GM10248 (cell line): ENCODE results near the gene CENPC.
"Not testable (repeated sequence)": the region's sequence is repeated elsewhere in the genome, so short reads cannot be mapped to it uniquely, and the experiment has no call there.

Experiments
- CTCF ChIA-PET: fragments of 300-600 bp; sonication (Branson Sonifier 250); formaldehyde crosslinking; extraction: SDS; loops from one replicate; lab custom pipeline; 2021; ENCODE audit warnings: antibody characterized with exemption; lab: Yijun Ruan, JAX
- POLR2A ChIA-PET: fragments of 350-650 bp; sonication (Branson Sonifier 250); formaldehyde crosslinking; extraction: SDS; loops from one replicate; lab custom pipeline; 2020; ENCODE audit warnings: antibody characterized with exemption; lab: Yijun Ruan, JAX
- DNase-seq: peaks from one replicate; pipeline ENCODE4 v3.0.0; 2012; ENCODE audit errors: extremely low spot score
- TF ChIP-seq, protein P1 (sequence below): IDR thresholded peaks from 2 replicates; pipeline ENCODE4 v1.5.1; 2012; ENCODE audit warnings: mild to moderate bottlenecking, low read depth; ENCODE audit errors: extremely low read depth, missing control alignments, control extremely low read depth

The CENPC gene

DNA sequence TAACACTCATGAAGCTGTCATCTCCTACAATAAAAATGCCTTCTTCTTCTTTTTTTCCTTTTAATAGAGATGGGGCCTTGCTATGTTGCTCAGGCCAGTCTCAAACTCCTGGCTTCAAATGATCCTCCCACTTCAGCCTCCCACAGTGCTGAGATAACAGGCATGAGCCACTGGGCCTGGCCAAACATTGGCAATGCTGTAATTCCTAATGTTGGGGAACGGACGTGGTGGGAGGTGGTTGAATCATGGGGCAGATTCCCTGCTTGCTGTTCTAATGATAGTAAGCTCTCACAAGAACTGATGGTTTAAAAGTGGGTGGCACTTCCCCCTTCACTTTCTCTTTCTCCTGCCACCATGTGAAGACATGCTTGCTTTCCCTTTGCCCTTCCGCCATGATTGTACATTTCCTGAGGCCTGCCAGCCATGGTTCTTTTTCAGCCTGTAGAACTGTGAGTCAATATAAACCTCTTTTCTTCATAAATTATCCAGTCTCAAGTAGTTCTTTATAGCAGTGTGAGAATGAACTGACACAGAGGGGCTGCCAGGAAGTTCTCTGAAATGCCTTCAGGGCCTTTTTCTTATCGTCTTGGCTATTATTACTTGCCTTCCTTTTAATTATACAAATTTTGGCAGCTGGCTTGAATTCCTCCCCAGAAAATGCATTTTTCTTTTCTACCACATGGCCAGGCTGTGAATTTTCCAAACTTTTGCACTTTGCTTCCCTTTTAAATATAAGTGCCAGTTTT is 93.0 kb downstream of the CENPC start:
- CTCF ChIA-PET = interaction anchor here (1.3 kb wide), 1 partner anchor 94 kb away, joined by 3 read pairs; the partner anchor contains the start of gene CENPC
- DNase-seq = no peak
- POLR2A ChIA-PET = no interaction called here
- TF ChIP-seq, protein P1, sequence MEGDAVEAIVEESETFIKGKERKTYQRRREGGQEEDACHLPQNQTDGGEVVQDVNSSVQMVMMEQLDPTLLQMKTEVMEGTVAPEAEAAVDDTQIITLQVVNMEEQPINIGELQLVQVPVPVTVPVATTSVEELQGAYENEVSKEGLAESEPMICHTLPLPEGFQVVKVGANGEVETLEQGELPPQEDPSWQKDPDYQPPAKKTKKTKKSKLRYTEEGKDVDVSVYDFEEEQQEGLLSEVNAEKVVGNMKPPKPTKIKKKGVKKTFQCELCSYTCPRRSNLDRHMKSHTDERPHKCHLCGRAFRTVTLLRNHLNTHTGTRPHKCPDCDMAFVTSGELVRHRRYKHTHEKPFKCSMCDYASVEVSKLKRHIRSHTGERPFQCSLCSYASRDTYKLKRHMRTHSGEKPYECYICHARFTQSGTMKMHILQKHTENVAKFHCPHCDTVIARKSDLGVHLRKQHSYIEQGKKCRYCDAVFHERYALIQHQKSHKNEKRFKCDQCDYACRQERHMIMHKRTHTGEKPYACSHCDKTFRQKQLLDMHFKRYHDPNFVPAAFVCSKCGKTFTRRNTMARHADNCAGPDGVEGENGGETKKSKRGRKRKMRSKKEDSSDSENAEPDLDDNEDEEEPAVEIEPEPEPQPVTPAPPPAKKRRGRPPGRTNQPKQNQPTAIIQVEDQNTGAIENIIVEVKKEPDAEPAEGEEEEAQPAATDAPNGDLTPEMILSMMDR = no peak

DNA sequence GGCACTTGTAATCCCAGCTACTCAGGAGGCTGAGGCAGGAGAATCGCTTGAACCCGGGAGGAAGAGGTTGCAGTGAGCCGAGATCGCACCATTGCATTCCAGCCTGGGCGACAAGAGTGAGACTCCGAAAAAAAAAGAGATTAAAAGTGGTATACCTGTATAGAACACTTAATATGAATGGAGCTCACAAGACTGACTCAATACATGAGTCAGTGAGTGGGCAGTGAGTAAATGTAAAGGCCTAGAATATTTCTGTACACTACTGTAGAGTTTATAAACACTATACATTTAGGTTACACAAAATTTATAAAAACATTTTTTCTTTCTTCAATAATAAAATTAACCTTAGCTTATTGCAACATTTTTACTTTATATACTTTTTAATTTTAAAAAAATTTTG is 93.8 kb downstream of the CENPC start:
- CTCF ChIA-PET = interaction anchor here (1.3 kb wide), 1 partner anchor 95 kb away, joined by 3 read pairs; the partner anchor contains the start of gene CENPC
- TF ChIP-seq, protein P1 = no peak
- POLR2A ChIA-PET = no interaction called here
- DNase-seq = no peak

DNA sequence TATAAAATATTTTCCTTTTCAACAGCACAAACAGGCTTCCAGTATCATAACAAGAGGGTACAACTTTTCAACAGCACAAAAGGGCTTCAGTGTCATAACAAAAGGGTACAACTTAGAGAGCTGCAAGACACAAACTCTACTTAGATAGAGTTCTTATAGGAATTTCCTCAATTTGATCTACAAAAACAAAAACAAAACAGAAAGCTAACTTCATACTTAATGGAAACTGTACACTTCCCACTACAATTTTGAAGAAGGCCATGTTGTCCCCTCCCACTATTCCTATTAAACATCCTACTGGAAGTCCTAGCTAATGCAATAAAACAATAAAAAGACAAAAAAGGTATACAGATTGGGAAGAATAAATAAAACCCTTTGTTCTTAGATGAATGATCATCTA is 96.7 kb downstream of the CENPC start:
- TF ChIP-seq, protein P1 = no peak
- ChIA-PET CTCF (no interaction called here), POLR2A (no interaction called here)
- DNase-seq = no peak

DNA sequence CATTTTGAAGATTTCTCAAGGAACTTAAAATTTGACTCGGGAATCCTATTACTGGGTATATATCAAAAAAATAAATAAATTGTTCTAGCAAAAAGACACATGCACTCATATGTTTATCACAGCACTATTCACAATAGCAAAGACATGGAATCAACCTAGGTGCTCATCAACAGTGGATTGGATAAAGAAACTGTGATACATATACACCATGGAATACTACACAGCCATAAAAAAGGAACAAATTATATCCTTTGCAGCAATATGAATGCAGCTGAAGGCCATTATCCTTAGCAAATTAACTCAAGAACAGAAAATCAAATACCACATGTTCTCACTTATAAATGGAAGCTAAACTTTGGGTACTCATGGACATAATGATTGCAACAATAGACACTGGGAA is 97.4 kb downstream of the CENPC start:
- TF ChIP-seq, protein P1 = no peak
- no peak for DNase-seq
- CTCF ChIA-PET = no interaction called here
- POLR2A ChIA-PET = no interaction called here

GRCh38 chr4:67446811-67447210 is 98.5 kb downstream of the CENPC start:
- DNase-seq = no peak
- CTCF ChIA-PET = interaction anchor here (0.7 to 1.1 kb wide), 2 partner anchors 10 to 17 kb away, joined by 3 read pairs; no protein-coding TSS in a partner anchor
- TF ChIP-seq, protein P1 = no peak
- POLR2A ChIA-PET = no interaction called here

DNA sequence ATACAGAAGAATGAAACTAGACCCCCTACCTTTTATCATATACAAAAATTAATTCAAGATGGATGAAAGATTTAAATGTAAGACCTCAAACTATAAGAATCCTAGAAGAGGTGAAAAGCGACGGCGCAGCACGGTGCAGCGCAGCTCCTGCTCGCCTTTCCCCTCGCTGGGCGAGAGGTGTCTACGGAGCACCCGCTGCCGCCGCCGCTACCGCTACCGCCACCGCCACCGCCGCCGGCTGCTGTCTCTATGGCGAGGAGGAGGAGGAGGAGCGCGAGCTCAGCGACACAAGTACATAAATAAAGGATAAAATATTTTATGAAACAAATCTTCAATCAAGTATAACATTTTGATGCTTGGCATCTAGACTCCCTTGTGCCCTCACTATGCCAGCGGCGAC is 99.4 kb downstream of the CENPC start:
- POLR2A ChIA-PET, DNase-seq: not testable (repeated sequence)
- CTCF ChIA-PET = interaction anchor here (1.1 kb wide), 1 partner anchor 16 kb away, joined by 3 read pairs; no protein-coding TSS in a partner anchor

- ChIA-PET CTCF (no interaction called here), POLR2A (no interaction called here)
- TF ChIP-seq, protein P1 = no peak
- DNase-seq = no peak
Measured at GRCh38 chr4:67438975-67439374, 106.3 kb downstream of the CENPC start.
